HEK293 (cell line): ENCODE results near the gene TMCC2.
"Not testable (repeated sequence)": the region's sequence is repeated elsewhere in the genome, so short reads cannot be mapped to it uniquely, and the experiment has no call there.

Source experiments
- CTCF ChIA-PET: fragments of 350-600 bp; formaldehyde crosslinking; extraction: SDS; loops from one replicate; lab custom pipeline; 2021; ENCODE audit warnings: antibody characterized with exemption; lab: Yijun Ruan, JAX
- POLR2A ChIA-PET: fragments of 300-600 bp; formaldehyde crosslinking; extraction: SDS; loops from one replicate; lab custom pipeline; 2020; ENCODE audit warnings: antibody characterized with exemption, inconsistent platforms; lab: Yijun Ruan, JAX
- H3K27ac ChIP-seq: fragments of 200-500 bp; sonication (Bioruptor generic); 2 replicates; pipeline ENCODE4 v1.5.1; 2014; ENCODE audit warnings: low read depth, low read length, control low read depth, inconsistent platforms; ENCODE audit errors: extremely low read depth
- H3K36me3 ChIP-seq, 2 experiments: fragments of 200-500 bp in 1 of 2; sonication (Bioruptor generic) in 1 of 2; 1 replicate in 1 of 2; 2 replicates in 1 of 2; pipeline ENCODE4 v1.5.1; 2014 to 2017; ENCODE audit warnings: inconsistent platforms in 2 of 2, low read length in 2 of 2; ENCODE audit not compliant: control insufficient read depth in 2 of 2, insufficient read depth in 1 of 2
- H3K4me1 ChIP-seq: fragments of 200-500 bp; sonication (Bioruptor generic); 2 replicates; pipeline ENCODE4 v1.5.1; 2014; ENCODE audit warnings: mild to moderate bottlenecking, low read length, inconsistent platforms; ENCODE audit not compliant: control insufficient read depth, insufficient read depth
- H3K4me3 ChIP-seq: 2 replicates; pipeline ENCODE4 v1.5.1; 2011; ENCODE audit warnings: low read depth, mild to moderate bottlenecking, control low read depth, low read length, moderate library complexity
- H3K9me3 ChIP-seq: fragments of 200-500 bp; sonication (Bioruptor generic); 2 replicates; pipeline ENCODE4 v1.5.1; 2014; ENCODE audit warnings: low read depth, low read length, inconsistent platforms; ENCODE audit not compliant: control insufficient read depth, insufficient read depth
- CTCF ChIP-seq: fragments of 450-650 bp; formaldehyde crosslinking; IDR thresholded peaks from 2 replicates; pipeline ENCODE4 v1.5.1; 2016; ENCODE audit warnings: missing biosample characterization, missing genetic modification characterization
- ELK4 ChIP-seq: IDR thresholded peaks from 2 replicates; pipeline ENCODE4 v1.6.1; 2011; ENCODE audit warnings: mild to moderate bottlenecking, low read depth, low read length, borderline replicate concordance
- GLIS2 ChIP-seq: fragments of 450-650 bp; formaldehyde crosslinking; IDR thresholded peaks from 2 replicates; pipeline ENCODE4 v1.5.1; 2016; ENCODE audit warnings: missing biosample characterization, missing genetic modification characterization
- HOXD13 ChIP-seq: sonication (generic); formaldehyde crosslinking; IDR thresholded peaks from 2 replicates; pipeline ENCODE4 v1.8.0; 2022; ENCODE audit warnings: missing genetic modification reagents, borderline replicate concordance
- PATZ1 ChIP-seq: fragments of 450-650 bp; formaldehyde crosslinking; IDR thresholded peaks from 2 replicates; pipeline ENCODE4 v1.5.1; 2016; ENCODE audit warnings: missing biosample characterization, missing genetic modification characterization
- YY1 ChIP-seq: fragments of 450-650 bp; formaldehyde crosslinking; IDR thresholded peaks from 2 replicates; pipeline ENCODE4 v1.5.1; 2018; ENCODE audit warnings: missing biosample characterization, missing genetic modification characterization
- ZBTB20 ChIP-seq: fragments of 450-650 bp; formaldehyde crosslinking; IDR thresholded peaks from 2 replicates; pipeline ENCODE4 v1.5.1; 2016; ENCODE audit warnings: missing biosample characterization, missing genetic modification characterization
- ZFP41 ChIP-seq: fragments of 450-650 bp; formaldehyde crosslinking; IDR thresholded peaks from 2 replicates; pipeline ENCODE4 v1.5.1; 2016; ENCODE audit warnings: missing biosample characterization, missing genetic modification characterization, borderline replicate concordance
- ZNF112 ChIP-seq: fragments of 450-650 bp; formaldehyde crosslinking; IDR thresholded peaks from 2 replicates; pipeline ENCODE4 v1.5.0; 2017; ENCODE audit warnings: missing biosample characterization, missing genetic modification characterization
- ZNF18 ChIP-seq: fragments of 450-650 bp; formaldehyde crosslinking; IDR thresholded peaks from 2 replicates; pipeline ENCODE4 v1.5.1; 2016; ENCODE audit warnings: missing biosample characterization, missing genetic modification characterization
- ZNF2 ChIP-seq: fragments of 450-650 bp; formaldehyde crosslinking; IDR thresholded peaks from 2 replicates; pipeline ENCODE4 v1.5.1; 2016; ENCODE audit warnings: missing biosample characterization, missing genetic modification characterization
- ZNF341 ChIP-seq: fragments of 450-650 bp; formaldehyde crosslinking; IDR thresholded peaks from 2 replicates; pipeline ENCODE4; 2016; ENCODE audit warnings: low read depth, missing biosample characterization, missing genetic modification characterization
- ZNF426 ChIP-seq: fragments of 450-650 bp; formaldehyde crosslinking; IDR thresholded peaks from 2 replicates; pipeline ENCODE4 v1.5.1; 2017; ENCODE audit warnings: missing biosample characterization, missing genetic modification characterization, mild to moderate bottlenecking, inconsistent platforms, moderate library complexity
- ZNF449 ChIP-seq: fragments of 450-650 bp; formaldehyde crosslinking; IDR thresholded peaks from 2 replicates; pipeline ENCODE4 v1.5.1; 2017; ENCODE audit warnings: missing biosample characterization, mild to moderate bottlenecking, missing genetic modification characterization, moderate library complexity
- ZNF48 ChIP-seq: fragments of 450-650 bp; formaldehyde crosslinking; IDR thresholded peaks from 2 replicates; pipeline ENCODE4 v1.5.1; 2016; ENCODE audit warnings: missing biosample characterization, missing genetic modification characterization
- ZNF513 ChIP-seq: fragments of 450-650 bp; IDR thresholded peaks from 2 replicates; pipeline ENCODE4 v1.5.1; 2018; ENCODE audit warnings: missing biosample characterization, missing genetic modification characterization
- ZNF544 ChIP-seq: fragments of 450-650 bp; formaldehyde crosslinking; IDR thresholded peaks from 2 replicates; pipeline ENCODE4 v1.5.0; 2017; ENCODE audit warnings: missing biosample characterization, missing genetic modification characterization
- ZNF600 ChIP-seq: fragments of 450-650 bp; formaldehyde crosslinking; IDR thresholded peaks from 2 replicates; pipeline ENCODE4 v1.5.1; 2016; ENCODE audit warnings: missing biosample characterization, missing genetic modification characterization
- ZNF629 ChIP-seq: fragments of 450-650 bp; formaldehyde crosslinking; IDR thresholded peaks from 2 replicates; pipeline ENCODE4 v1.5.1; 2017; ENCODE audit warnings: missing biosample characterization, missing genetic modification characterization
- ZNF837 ChIP-seq: fragments of 450-650 bp; formaldehyde crosslinking; IDR thresholded peaks from 2 replicates; pipeline ENCODE4 v1.5.1; 2016; ENCODE audit warnings: missing biosample characterization, missing genetic modification characterization
- ZSCAN16 ChIP-seq: fragments of 450-650 bp; formaldehyde crosslinking; IDR thresholded peaks from 2 replicates; pipeline ENCODE4 v1.5.1; 2016; ENCODE audit warnings: missing biosample characterization, missing genetic modification characterization

Gene TMCC2

GRCh38 chr1:205179842-205180241, 47.9 kb upstream of the TMCC2 start:
- peaks cover 6 to 11% of the 10 kb centered on the region in 2 experiments; a peak in 2 of 3 replicates for H3K36me3 ChIP-seq

GRCh38 chr1:205180331-205180730, 47.4 kb upstream of the TMCC2 start:
- H3K9me3 ChIP-seq, CTCF ChIA-PET, H3K4me1 ChIP-seq, H3K27ac ChIP-seq, H3K4me3 ChIP-seq: not testable (repeated sequence)
- peaks cover 8 to 11% of the 10 kb centered on the region in 2 experiments; a peak in 2 of 3 replicates for H3K36me3 ChIP-seq
- POLR2A ChIA-PET: interaction anchor here (0.6 to 1.3 kb wide), 3 partner anchors 19 to 1370 kb away, joined by 3 to 10 read pairs (median 4); no protein-coding TSS in a partner anchor

More at GRCh38 chr1:205179842-205180241, 47.9 kb upstream of the TMCC2 start:
- no peak for TF ChIP-seq CTCF
- no peak overlapping the region for H3K27ac ChIP-seq
- ChIA-PET CTCF (interaction anchor here (1.0 kb wide), 1 partner anchor 118 kb away, joined by 4 read pairs; no protein-coding TSS in a partner anchor), POLR2A (interaction anchor here (0.6 to 1.3 kb wide), 3 partner anchors 19 to 1370 kb away, joined by 3 to 10 read pairs (median 4); no protein-coding TSS in a partner anchor)
- no peak overlapping the region for H3K4me3 ChIP-seq
- H3K9me3 ChIP-seq: no peaks in the 10 kb centered on the region
- H3K4me1 ChIP-seq: no peaks in the 10 kb centered on the region

- no peak overlapping the region for H3K27ac ChIP-seq
- peaks cover 7 to 25% of the 10 kb centered on the region in 2 experiments; a peak in 2 of 3 replicates for H3K36me3 ChIP-seq
- ChIA-PET POLR2A (no interaction called here), CTCF (no interaction called here)
- TF ChIP-seq ZNF449 (tag by site-specific recombination): no peak
- TF ChIP-seq ELK4: no peak
- TF ChIP-seq ZNF18 (tag by site-specific recombination): no peak
- no peak for TF ChIP-seq ZFP41 (tag by site-specific recombination)
- TF ChIP-seq ZNF837 (tag by site-specific recombination): no peak
- TF ChIP-seq ZBTB20 (tag by site-specific recombination): no peak
- TF ChIP-seq ZNF2 (tag by site-specific recombination): no peak
- no peak for TF ChIP-seq ZNF513 (tag by site-specific recombination)
- no peak for TF ChIP-seq ZNF341 (tag by site-specific recombination)
- no peak for TF ChIP-seq YY1
- TF ChIP-seq ZSCAN16 (tag by site-specific recombination): no peak
- no peak for TF ChIP-seq ZNF629 (tag by site-specific recombination)
- TF ChIP-seq ZNF544 (tag by site-specific recombination): no peak
- TF ChIP-seq ZNF600: no peak
- no peak for TF ChIP-seq ZNF48 (tag by site-specific recombination)
- TF ChIP-seq ZNF426 (tag by site-specific recombination): no peak
- no peak for TF ChIP-seq ZNF112
- TF ChIP-seq PATZ1 (tag by site-specific recombination): no peak
- TF ChIP-seq GLIS2: no peak
- TF ChIP-seq HOXD13 (CRISPR knock-in tag): no peak
- no peaks in the 10 kb centered on the region for H3K4me1 ChIP-seq
- no peaks in the 10 kb centered on the region for H3K9me3 ChIP-seq
- no peak overlapping the region for H3K4me3 ChIP-seq
Measured at GRCh38 chr1:205182930-205183329, 44.8 kb upstream of the TMCC2 start.
